MM.1S (cell line): ENCODE results near the gene HDAC5.

Source experiments
- EZH2 ChIP-seq: fragments of 300-600 bp; sonication (generic); optimal IDR thresholded peaks from 2 replicates; pipeline ENCODE3; 2017; ENCODE audit warnings: low read depth, mild to moderate bottlenecking, antibody characterized with exemption, low read length, mixed read lengths
- EZH2phosphoT487 ChIP-seq: fragments of 300-600 bp; sonication (generic); IDR thresholded peaks from 2 replicates; pipeline ENCODE4 v1.6.1; 2018; ENCODE audit warnings: antibody characterized with exemption, low read length
- TF ChIP-seq, protein P1 (sequence below): fragments of 300-600 bp; sonication (generic); IDR thresholded peaks from 2 replicates; pipeline ENCODE4 v1.5.1; 2016; ENCODE audit warnings: antibody characterized with exemption, low read length, mixed read lengths

DNA sequence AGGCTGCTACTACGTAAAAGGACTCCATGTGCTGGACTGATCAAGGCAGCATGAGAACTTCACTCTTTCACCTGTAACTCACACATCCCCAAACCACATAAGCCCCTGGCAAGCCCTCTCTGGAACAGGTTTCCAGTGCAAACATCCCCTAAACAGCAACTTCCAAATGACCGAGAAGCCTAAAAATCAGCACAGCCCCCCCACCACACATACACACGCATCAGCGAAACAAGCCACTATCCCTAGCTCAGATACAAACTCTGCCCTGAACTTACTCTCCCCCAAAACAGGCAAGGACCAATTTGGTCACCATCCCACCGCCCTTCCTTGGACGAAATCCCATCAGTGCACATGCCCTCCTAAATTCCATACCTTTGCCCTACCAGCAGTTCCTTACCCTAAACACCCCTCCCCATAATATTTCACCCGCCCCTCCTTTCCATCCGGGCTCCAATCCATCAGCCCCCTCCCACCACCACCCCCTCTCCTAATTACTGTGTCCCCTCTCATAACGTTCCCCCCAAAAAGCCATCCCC, 57.7 kb downstream of the HDAC5 start:
- TF ChIP-seq, protein P1, sequence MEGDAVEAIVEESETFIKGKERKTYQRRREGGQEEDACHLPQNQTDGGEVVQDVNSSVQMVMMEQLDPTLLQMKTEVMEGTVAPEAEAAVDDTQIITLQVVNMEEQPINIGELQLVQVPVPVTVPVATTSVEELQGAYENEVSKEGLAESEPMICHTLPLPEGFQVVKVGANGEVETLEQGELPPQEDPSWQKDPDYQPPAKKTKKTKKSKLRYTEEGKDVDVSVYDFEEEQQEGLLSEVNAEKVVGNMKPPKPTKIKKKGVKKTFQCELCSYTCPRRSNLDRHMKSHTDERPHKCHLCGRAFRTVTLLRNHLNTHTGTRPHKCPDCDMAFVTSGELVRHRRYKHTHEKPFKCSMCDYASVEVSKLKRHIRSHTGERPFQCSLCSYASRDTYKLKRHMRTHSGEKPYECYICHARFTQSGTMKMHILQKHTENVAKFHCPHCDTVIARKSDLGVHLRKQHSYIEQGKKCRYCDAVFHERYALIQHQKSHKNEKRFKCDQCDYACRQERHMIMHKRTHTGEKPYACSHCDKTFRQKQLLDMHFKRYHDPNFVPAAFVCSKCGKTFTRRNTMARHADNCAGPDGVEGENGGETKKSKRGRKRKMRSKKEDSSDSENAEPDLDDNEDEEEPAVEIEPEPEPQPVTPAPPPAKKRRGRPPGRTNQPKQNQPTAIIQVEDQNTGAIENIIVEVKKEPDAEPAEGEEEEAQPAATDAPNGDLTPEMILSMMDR, result no peak
- no peak for TF ChIP-seq EZH2
- TF ChIP-seq EZH2phosphoT487, result no peak
